SU-DHL-6 (cell line): ENCODE measurements around the gene RNU5D-1.

Experiments used
- H2AFZ ChIP-seq: fragments of 200-600 bp; sonication (generic); 2 replicates; pipeline ENCODE4 v1.6.1; 2014; ENCODE audit warnings: low read depth, mild to moderate bottlenecking, moderate library complexity, mixed read lengths, antibody characterized with exemption, low read length; ENCODE audit not compliant: severe bottlenecking
- H3F3A ChIP-seq: fragments of 200-600 bp; shearing (Covaris generic); 2 replicates; pipeline ENCODE4 v1.6.0; 2016; ENCODE audit warnings: antibody characterized with exemption, mild to moderate bottlenecking; ENCODE audit not compliant: insufficient read depth
- H3K27ac ChIP-seq: fragments of 200-600 bp; sonication (generic); 2 replicates; pipeline ENCODE4 v1.5.1; 2016; ENCODE audit warnings: low read depth, mild to moderate bottlenecking, low read length, moderate library complexity, mixed read lengths
- H3K27me3 ChIP-seq: fragments of 200-600 bp; sonication (generic), shearing (Covaris generic); 2 replicates; pipeline ENCODE4 v1.6.0; 2014; ENCODE audit warnings: mild to moderate bottlenecking, low read length
- H3K36me3 ChIP-seq: fragments of 200-600 bp; sonication (generic); 2 replicates; pipeline ENCODE4 v1.6.1; 2014; ENCODE audit warnings: mild to moderate bottlenecking, low read length, mixed read lengths
- H3K4me2 ChIP-seq: fragments of 300-600, 200-600 bp; shearing (Covaris generic), sonication (generic); 2 replicates; pipeline ENCODE4 v1.6.0; 2014; ENCODE audit warnings: low read length, low read depth, mild to moderate bottlenecking; ENCODE audit not compliant: poor library complexity, severe bottlenecking
- H3K4me3 ChIP-seq: fragments of 200-600 bp; sonication (generic); 2 replicates; pipeline ENCODE4 v1.5.1; 2014; ENCODE audit warnings: antibody characterized with exemption, low read length, mild to moderate bottlenecking, mixed read lengths; ENCODE audit not compliant: insufficient read depth, poor library complexity, severe bottlenecking
- H3K79me2 ChIP-seq: fragments of 200-600 bp; sonication (generic); 2 replicates; pipeline ENCODE4 v1.6.1; 2014; ENCODE audit warnings: mild to moderate bottlenecking, low read length, moderate library complexity; ENCODE audit not compliant: insufficient read depth
- H3K9ac ChIP-seq: fragments of 200-600 bp; sonication (generic); 2 replicates; pipeline ENCODE4 v1.7.0; 2014; ENCODE audit warnings: mild to moderate bottlenecking, low read length
- H3K9me2 ChIP-seq: fragments of 200-600 bp; sonication (generic); replicated peaks from 2 replicates; pipeline ENCODE4 v1.6.1; 2014; ENCODE audit warnings: low read length; ENCODE audit not compliant: insufficient read depth
- H3K9me3 ChIP-seq: fragments of 200-600 bp; sonication (generic); 2 replicates; pipeline ENCODE4 v1.6.1; 2014; ENCODE audit warnings: low read length, mixed read lengths; ENCODE audit not compliant: insufficient read depth
- H4K20me1 ChIP-seq: fragments of 200-600 bp; sonication (generic); 2 replicates; pipeline ENCODE4 v1.6.1; 2014; ENCODE audit warnings: low read depth, mild to moderate bottlenecking, antibody characterized with exemption, low read length, moderate library complexity, mixed read lengths
- EZH2phosphoT487 ChIP-seq: fragments of 200-600 bp; sonication (generic), shearing (Covaris generic); conservative IDR thresholded peaks from 2 replicates; pipeline ENCODE4 v1.6.1; 2018; ENCODE audit warnings: mild to moderate bottlenecking, antibody characterized with exemption, low read length, moderate library complexity, mixed read lengths
- TF ChIP-seq, protein P1 (sequence below): fragments of 200-600 bp; sonication (generic); IDR thresholded peaks from one replicate; pipeline ENCODE4 v1.5.1; 2017; ENCODE audit warnings: antibody characterized with exemption, mild to moderate bottlenecking, low read length, moderate library complexity; ENCODE audit not compliant: insufficient read depth, poor library complexity, severe bottlenecking

The RNU5D-1 gene

DNA sequence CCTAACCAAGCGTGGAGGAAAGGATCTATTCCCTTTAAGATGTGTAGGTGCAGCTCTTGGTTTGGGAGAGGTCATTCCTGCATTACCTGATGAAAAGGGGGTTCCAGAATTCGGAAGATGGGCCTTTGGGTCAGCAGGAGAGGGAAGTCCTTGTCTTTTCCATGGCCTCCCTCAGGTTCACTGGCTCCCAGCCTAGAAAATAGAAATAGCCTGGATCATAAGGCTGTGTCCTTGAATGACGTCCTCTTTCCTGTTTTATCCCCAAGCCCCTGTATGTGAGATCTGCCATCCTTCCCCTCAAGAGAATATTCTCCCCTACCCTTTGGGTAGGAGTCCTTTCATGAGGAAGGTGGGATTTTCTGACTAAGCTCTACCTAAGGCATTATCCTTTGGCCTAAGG lies 29.9 kb upstream of the RNU5D-1 start:
- H3K4me3 ChIP-seq: no peak overlapping the region
- no peaks in the 10 kb centered on the region for H3K9me2 ChIP-seq
- no peak for TF ChIP-seq EZH2phosphoT487
- TF ChIP-seq, protein P1, sequence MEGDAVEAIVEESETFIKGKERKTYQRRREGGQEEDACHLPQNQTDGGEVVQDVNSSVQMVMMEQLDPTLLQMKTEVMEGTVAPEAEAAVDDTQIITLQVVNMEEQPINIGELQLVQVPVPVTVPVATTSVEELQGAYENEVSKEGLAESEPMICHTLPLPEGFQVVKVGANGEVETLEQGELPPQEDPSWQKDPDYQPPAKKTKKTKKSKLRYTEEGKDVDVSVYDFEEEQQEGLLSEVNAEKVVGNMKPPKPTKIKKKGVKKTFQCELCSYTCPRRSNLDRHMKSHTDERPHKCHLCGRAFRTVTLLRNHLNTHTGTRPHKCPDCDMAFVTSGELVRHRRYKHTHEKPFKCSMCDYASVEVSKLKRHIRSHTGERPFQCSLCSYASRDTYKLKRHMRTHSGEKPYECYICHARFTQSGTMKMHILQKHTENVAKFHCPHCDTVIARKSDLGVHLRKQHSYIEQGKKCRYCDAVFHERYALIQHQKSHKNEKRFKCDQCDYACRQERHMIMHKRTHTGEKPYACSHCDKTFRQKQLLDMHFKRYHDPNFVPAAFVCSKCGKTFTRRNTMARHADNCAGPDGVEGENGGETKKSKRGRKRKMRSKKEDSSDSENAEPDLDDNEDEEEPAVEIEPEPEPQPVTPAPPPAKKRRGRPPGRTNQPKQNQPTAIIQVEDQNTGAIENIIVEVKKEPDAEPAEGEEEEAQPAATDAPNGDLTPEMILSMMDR: no peak
- H3F3A ChIP-seq: no peaks in the 10 kb centered on the region
- no peaks in the 10 kb centered on the region for H3K9me3 ChIP-seq
- no peaks in the 10 kb centered on the region for H3K79me2 ChIP-seq
- H3K36me3 ChIP-seq: peaks cover 12% of the 10 kb centered on the region
- H3K27ac ChIP-seq: no peak overlapping the region
- H4K20me1 ChIP-seq: no peaks in the 10 kb centered on the region
- H3K4me2 ChIP-seq: no peak overlapping the region
- H3K9ac ChIP-seq: no peak overlapping the region
- no peaks in the 10 kb centered on the region for H3K27me3 ChIP-seq
- no peak overlapping the region for H2AFZ ChIP-seq

DNA sequence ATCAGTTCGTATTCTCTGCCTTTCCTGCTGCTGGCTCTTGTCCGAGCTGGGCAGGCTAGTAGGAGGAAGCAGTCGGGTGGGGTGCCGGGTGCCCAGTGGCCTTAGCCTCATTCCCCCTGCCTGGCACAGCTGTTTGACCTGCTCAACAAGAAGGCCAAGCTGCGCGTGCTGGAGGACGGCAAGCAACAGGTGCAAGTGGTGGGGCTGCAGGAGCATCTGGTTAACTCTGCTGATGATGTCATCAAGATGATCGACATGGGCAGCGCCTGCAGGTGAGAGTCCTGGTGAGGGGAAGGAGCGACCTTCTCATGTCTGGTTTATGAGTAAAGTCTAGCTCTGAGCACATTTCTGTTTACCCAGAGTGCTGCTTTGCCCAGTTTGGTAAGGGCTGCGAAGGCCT lies 28.1 kb upstream of the RNU5D-1 start:
- Histone ChIP-seq H2AFZ (no peak overlapping the region), H3K79me2 (no peaks in the 10 kb centered on the region), H3K4me2 (no peak overlapping the region), H3K4me3 (no peak overlapping the region), H4K20me1 (no peaks in the 10 kb centered on the region), H3K9me2 (no peaks in the 10 kb centered on the region), H3K9ac (no peak overlapping the region), H3K9me3 (no peaks in the 10 kb centered on the region), H3K27me3 (no peaks in the 10 kb centered on the region), H3F3A (no peaks in the 10 kb centered on the region), H3K36me3 (peaks cover 17% of the 10 kb centered on the region), H3K27ac (no peak overlapping the region)
- TF ChIP-seq EZH2phosphoT487: no peak
- TF ChIP-seq, protein P1: no peak

DNA sequence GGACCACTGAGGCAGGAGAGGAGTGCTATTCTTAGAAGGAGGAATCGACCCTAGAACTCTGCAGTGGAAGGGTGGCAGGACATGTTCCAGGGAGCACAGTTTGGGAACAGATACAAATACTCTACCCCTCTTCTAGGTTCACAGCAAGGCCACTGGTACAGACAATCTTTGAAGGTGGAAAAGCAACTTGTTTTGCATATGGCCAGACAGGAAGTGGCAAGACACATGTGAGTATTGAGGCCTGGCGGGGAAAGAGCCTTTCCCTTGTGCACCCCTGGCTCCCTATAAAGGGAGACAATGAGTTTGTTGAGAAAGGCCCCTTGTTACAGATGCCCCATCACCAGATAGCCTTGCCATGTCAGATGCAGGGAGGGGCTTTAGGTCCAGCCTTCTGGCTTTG lies 26.4 kb upstream of the RNU5D-1 start:
- H3K27me3 ChIP-seq: no peaks in the 10 kb centered on the region
- H3F3A ChIP-seq: no peaks in the 10 kb centered on the region; the same call in 1 of the 2 replicates
- H3K9me3 ChIP-seq: no peaks in the 10 kb centered on the region
- no peak overlapping the region for H3K4me3 ChIP-seq
- no peaks in the 10 kb centered on the region for H3K79me2 ChIP-seq
- H3K27ac ChIP-seq: peak overlapping the region; percentile 19; the same call in 1 of the 2 replicates
- H3K9ac ChIP-seq: no peak overlapping the region; the same call in 1 of the 2 replicates
- H3K4me2 ChIP-seq: no peak overlapping the region
- no peak overlapping the region for H2AFZ ChIP-seq
- H3K36me3 ChIP-seq: peaks cover 29% of the 10 kb centered on the region
- TF ChIP-seq, protein P1: no peak
- no peak for TF ChIP-seq EZH2phosphoT487
- H3K9me2 ChIP-seq: no peaks in the 10 kb centered on the region
- no peaks in the 10 kb centered on the region for H4K20me1 ChIP-seq
